WTC11 (cell line): ENCODE results near the gene CTNS. TPM values are rescaled to one million over a fixed set of nuclear protein-coding genes. Genes with fewer than 3 reads are reported as not detected.

Experiments
- ARID4B ChIP-seq: sonication (generic); formaldehyde crosslinking; IDR thresholded peaks from 2 replicates; pipeline ENCODE4 v1.8.0; 2023; ENCODE audit warnings: missing genetic modification reagents, mild to moderate bottlenecking, borderline replicate concordance
- CBFB ChIP-seq: sonication (generic); formaldehyde crosslinking; IDR thresholded peaks from 2 replicates; pipeline ENCODE4 v1.8.1; 2022; ENCODE audit warnings: mild to moderate bottlenecking, low read depth, missing genetic modification reagents
- CTCF ChIP-seq: fragments of 200-600 bp; IDR thresholded peaks from 2 replicates; pipeline ENCODE4 v1.8.0; 2022; ENCODE audit warnings: antibody characterized with exemption
- E2F4 ChIP-seq: sonication (generic); formaldehyde crosslinking; IDR thresholded peaks from 2 replicates; pipeline ENCODE4 v1.8.1; 2022; ENCODE audit warnings: low read depth, mild to moderate bottlenecking, moderate library complexity, missing genetic modification reagents, borderline replicate concordance
- FOXP1 ChIP-seq: sonication (generic); formaldehyde crosslinking; IDR thresholded peaks from 2 replicates; pipeline ENCODE4 v1.8.0; 2022; ENCODE audit warnings: missing genetic modification reagents, mild to moderate bottlenecking, moderate library complexity, borderline replicate concordance
- HMGA2 ChIP-seq: fragments of 250-450 bp; sonication (Bioruptor Pico); IDR thresholded peaks from 2 replicates; pipeline ENCODE4 v1.4.0; 2021; ENCODE audit warnings: mild to moderate bottlenecking, moderate library complexity
- MAX ChIP-seq: sonication (generic); formaldehyde crosslinking; IDR thresholded peaks from 2 replicates; pipeline ENCODE4 v1.8.0; 2022; ENCODE audit warnings: mild to moderate bottlenecking, missing genetic modification reagents
- OVOL2 ChIP-seq: fragments of 250-450 bp; sonication (Bioruptor Pico); IDR thresholded peaks from 2 replicates; pipeline ENCODE4 v1.9.0; 2021; ENCODE audit warnings: mild to moderate bottlenecking, borderline replicate concordance
- SMAD4 ChIP-seq: sonication (generic); formaldehyde crosslinking; IDR thresholded peaks from 2 replicates; pipeline ENCODE4 v1.8.0; 2022; ENCODE audit warnings: mild to moderate bottlenecking, missing genetic modification reagents
- TEAD4 ChIP-seq: sonication (generic); formaldehyde crosslinking; IDR thresholded peaks from 2 replicates; pipeline ENCODE4 v1.8.0; 2022; ENCODE audit warnings: mild to moderate bottlenecking, missing genetic modification reagents
- ZBTB43 ChIP-seq: sonication (generic); formaldehyde crosslinking; IDR thresholded peaks from 2 replicates; pipeline ENCODE4 v1.8.1; 2023; ENCODE audit warnings: mild to moderate bottlenecking, missing genetic modification reagents
- ZNF532 ChIP-seq: fragments of 250-450 bp; sonication (Bioruptor Pico); IDR thresholded peaks from 2 replicates; pipeline ENCODE4 v1.9.0; 2021; ENCODE audit warnings: mild to moderate bottlenecking, borderline replicate concordance
- total RNA-seq: library from RNA; stranded (reverse); gene quantifications from 3 replicates; pipeline ENCODE4 v1.2.3, GENCODE V29; 2021

Gene CTNS
- total RNA-seq, 1 experiment from 2014 or later = 10.7 TPM

GRCh38 chr17:3636154-3636907 is at the start of gene CTNS, which contains the start of gene SHPK (continued):
- TF ChIP-seq E2F4 (CRISPR knock-in tag) (no peak), CTCF (no peak), TEAD4 (CRISPR knock-in tag) (peak; percentile 56), CBFB (CRISPR knock-in tag) (0 out of 2 replicates have a peak, but pooled peaks have one; percentile 6), OVOL2 (no peak), HMGA2 (CRISPR knock-in tag) (no peak), ZBTB43 (CRISPR knock-in tag) (0 out of 2 replicates have a peak, but pooled peaks have one; percentile 23), ARID4B (CRISPR knock-in tag) (peak; percentile 52), FOXP1 (no peak; the same call in 1 of the 2 replicates), MAX (CRISPR knock-in tag) (peak; percentile 92), SMAD4 (CRISPR knock-in tag) (no peak), ZNF532 (CRISPR knock-in tag) (no peak)
